HG02642 (cell line): ENCODE data around the gene SBF2.

Experiments used
- ATAC-seq: cut with Tn5 transposase; IDR thresholded peaks from one replicate; pipeline ENCODE4 v1.9.1; 2021; ENCODE audit warnings: mild to moderate bottlenecking; ENCODE audit not compliant: unreplicated experiment, poor library complexity

Gene SBF2

DNA sequence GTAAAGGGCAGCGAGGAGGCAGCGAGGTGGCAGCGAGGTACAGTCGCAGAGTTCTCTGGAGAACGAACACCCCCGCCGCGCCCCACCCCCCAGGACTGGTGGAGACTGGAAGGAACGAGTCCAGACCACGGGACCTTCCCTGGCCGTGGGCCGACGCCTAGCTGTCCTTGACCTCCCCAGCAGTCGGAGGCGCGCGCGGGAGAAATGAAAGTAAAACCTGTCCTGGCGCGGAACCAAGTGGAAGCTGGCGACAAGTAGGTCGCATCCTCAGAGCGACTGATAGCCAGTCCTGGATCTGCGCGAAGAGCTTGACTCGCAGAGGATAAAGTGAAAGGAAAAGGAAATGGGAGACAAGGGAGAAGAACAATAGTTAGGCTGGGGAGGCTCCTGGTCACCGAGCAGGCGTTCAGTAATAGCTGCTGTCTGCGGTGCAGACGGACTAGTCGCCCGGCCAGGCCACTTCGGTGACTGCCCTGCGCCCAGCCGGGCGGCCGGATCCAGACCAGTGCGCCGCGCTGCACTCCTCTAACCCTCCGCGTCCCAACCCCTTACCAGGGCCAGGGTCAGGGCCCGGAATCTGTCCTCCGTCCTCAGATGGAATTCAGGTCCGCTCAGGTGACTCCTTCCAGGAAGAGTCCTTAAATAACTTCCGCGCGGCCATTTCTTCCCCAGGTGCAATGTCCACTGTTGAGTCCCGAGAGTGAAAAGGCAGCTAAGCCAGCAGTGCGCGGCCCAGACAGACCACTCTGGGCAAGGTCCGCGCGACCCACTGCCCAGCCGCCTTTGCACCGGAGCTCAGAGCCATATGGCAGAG lies 8.9 kb upstream of the SBF2 start:
- no peak for ATAC-seq

DNA sequence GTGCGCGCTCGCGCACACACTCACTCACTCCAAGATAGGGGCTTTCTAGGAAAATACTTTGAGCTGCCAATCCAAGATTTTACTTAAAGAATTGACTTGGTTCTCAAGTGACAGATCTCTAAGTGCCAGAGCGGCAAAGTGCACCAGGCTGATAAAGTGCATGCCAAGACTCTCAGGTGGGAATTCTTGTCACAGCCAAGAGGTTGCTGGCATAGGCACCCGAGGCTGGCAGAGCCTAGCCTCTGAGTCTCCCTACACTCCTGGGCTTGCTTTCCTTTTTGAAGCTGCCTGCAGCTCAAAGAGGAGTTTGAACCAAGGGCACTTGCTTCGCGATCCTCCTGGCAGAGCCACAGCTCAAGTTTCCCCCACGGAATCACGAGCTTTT lies 8.3 kb upstream of the SBF2 start:
- no peak for ATAC-seq

DNA sequence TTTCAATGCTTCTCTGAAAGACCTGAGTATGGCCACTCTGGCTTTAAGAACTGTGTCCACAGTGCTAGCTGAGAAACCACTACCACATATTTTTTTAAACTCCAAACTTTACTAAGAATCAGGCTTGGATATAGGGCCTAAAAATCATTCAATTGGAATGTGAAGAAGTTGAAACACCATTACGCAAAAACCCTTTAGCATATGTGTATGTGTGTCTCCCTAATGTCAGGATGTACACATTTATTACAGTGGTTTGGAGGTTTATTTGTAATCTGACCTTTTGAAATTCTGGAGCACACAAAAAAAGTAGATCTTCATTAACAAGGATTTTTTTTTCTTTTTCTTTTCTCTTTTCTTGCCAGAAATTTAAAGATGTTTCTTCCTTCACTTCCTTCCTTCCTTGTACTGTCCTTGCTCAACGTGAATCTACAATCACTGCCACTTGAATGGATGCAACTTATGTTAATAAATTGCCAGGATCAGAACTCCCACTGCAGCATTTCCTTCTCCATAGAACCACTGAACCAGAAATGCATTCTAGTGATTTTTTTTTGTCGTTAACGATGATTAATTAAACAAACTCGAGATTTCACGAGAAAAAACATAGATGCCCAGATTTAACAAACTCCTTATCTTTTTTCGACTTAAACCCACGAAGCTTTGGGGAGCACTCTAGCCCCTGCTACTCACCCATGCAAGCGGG lies 7.8 kb upstream of the SBF2 start:
- ATAC-seq = no peak

DNA sequence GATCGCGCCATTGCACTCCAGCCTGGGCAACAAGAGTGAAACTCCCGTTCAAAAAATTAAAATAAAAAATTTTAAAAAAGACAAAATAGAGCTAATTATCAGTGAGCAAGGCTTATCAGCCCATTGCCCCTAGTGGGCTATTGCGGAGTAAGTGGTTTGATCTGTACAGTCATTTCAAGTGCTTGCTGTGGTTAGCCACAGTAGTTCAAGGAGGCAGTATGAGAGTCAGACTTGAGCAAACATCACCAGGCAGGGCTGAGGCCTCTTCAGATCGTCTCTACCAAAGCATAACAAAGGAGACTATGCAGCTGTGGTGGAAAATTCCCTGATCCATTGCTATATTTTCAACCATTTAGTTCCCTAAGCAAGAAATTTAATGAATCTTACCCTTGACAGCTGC lies 4.3 kb upstream of the SBF2 start:
- ATAC-seq = peak; percentile 85

DNA sequence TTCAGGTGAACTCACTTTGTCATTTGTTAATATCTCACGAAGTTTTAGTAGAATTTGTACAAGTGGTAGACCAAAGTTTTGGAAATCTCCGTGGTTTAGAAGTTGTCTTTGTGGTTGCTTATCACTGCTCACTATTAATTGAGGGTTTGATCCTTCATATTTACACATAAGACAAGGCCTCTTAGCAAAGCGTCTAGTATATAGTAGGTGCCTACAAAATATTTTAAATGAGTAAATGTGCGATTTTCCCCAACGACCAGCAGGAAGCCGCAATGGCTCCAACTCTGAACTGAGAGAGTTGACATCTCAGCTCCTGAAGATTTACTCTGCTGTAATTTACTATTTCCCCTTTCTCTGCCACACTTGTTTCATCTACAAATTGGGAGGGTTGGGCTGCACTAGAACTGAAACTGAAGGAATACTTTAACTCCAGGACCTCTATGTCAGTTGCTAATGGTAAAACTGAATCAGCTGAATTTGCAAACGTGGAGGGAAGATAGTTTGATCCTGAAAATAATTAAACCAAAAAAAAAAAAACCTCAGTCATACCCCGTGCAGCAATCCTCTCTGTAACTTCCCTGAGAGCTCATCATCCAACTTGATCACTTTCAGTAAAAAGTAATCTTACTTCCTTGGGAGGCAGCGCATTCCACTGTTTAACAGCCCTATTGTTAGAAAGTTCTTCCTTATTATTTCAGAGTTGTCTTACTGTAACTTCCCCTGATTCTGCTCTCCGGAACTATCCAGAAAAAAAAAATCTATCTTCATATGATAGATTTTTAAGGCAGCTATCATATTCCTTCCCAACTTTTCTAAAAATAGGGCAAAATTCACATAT lies 1.3 kb upstream of the SBF2 start:
- ATAC-seq = no peak

DNA sequence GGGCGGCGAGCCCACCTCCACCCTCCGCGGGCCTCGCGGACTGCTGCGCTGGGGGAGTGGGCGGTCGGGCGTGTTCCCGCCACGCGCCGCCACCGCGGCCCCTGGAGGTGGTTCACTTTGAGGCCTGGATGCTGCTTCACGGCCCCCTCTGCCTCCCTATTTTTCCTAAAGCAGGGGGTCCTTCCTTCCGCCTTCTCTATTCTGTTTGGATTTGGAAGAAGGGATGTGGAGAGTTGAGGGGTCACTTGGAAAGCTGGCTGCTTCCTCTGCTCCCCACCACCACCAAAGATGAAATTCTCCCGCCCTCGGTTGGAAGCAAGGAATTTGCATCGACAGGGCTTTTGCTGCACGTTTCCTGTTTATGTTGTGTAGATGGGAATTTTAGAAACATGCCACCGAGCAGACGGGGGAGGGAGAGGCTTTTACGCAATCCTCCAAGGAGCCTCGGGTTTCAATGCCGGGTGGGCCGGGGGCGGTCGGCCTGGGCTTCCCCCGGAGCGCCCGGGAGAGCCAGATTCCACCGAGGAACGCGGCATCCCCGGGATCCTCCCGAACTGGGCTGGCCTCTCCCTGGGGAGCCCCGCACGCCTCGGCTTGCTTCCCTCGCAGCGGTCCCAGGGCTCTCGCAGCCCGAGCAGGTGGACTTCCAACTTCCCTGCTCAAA lies 403 bp upstream of the SBF2 start:
- no peak for ATAC-seq

DNA sequence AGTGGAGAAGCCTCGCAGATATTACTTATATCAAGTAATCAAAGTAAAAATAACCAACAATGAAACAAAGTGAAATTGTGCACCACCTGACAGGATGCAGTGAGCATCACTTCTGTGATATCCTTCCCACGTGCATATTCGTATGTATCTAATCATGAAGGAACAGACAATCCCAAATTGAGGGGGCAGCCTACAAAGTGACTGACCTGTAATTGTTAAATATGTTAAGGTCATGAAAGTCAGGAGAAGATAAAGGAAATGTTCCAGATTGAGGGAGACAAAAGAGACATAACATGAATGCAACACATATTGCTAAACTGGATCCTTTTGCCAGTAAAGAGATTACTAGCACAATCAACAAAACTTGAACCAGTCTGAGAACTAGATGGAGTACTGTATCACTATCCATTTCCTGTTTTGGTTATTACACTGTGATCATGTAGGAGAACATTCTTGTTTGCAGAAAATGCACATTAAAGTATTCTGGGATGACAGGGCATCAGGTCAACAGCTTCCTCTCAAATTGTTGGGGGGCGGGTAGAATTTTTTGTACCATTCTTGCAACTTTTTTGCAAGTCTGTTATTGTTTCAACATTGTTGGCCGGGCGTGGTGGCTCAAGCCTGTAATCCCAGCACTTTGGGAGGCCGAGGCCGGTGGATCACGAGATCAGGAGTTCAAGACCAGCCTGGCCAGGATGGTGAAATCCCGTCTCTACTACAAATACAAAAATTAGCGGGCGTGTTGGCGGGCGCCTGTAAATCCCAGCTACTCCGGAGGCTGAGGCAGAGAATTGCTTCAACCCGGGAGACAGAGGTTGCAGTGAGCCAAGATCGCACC lies 2.0 kb downstream of the SBF2 start:
- ATAC-seq = no peak

DNA sequence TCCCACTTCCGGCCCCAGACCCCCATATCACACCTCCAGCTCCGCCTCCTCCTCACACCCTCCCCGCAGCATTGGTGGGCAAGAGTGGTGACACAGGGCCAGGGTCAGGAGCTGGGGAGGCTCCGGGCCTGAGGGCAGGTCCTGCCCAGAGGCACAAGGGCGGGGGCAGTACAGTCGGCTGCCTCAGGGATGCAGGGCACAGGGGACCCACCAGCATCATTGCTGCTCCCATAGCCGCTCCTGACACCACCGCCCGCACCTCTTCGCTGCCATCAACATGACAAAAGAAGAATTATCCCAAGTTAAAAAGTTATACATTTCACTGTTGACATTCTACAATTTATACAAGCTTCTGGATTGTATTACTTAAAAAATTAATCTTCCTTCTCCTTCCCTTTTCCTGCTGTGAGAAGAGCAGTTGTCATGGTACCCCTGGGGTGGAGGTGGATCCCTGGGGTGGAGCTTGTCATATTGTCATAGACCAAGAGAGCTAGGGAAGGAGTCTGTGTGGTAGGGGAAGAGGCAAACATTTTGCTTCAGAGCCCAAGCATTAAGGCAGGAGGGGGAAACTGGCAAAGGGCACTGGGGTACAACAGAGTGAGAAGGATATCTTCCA lies 4.1 kb downstream of the SBF2 start:
- no peak for ATAC-seq

DNA sequence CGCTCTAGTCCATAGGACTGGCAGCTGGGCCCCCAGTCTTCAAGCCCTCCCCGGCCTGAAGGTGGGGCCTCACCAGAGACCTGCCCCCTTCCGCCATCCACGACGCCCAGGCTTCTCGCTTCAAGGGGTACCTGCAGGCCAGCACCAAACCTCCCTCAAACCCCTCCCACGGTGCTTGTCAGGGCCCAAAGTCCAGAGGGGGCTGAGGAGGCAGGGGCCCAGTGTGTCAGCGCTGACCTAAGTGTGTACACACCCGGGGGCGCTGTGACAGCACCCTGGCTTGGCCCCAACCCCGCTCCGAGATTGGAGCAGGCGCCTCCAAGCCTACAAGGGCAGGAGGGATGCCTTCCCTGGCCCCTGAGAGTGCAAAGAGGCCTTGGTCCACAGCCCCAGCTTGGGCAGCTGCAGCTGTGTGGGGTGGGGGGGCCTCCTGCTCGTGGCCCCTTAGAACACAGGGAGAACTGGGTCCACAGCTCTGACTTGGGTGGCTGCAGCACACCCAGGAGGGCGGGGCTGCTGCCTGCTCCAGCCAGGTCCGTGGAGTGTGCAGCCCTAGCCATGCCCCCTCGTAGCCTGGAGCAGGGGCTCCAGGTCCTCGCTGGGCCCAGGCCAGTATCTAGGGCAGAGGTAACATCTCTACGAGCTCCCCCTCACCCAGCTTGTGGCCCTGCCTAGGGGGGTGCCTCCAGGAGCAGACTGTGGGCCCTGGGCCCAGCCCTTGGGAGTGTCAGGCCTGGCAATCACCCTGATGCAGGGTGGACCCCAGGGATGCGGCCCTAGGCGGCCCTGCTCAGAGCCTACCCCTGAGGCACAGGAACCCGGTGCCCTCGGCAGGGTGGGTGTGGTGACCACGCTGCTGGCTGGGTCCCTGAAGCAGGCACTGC lies 4.9 kb downstream of the SBF2 start:
- ATAC-seq = no peak

DNA sequence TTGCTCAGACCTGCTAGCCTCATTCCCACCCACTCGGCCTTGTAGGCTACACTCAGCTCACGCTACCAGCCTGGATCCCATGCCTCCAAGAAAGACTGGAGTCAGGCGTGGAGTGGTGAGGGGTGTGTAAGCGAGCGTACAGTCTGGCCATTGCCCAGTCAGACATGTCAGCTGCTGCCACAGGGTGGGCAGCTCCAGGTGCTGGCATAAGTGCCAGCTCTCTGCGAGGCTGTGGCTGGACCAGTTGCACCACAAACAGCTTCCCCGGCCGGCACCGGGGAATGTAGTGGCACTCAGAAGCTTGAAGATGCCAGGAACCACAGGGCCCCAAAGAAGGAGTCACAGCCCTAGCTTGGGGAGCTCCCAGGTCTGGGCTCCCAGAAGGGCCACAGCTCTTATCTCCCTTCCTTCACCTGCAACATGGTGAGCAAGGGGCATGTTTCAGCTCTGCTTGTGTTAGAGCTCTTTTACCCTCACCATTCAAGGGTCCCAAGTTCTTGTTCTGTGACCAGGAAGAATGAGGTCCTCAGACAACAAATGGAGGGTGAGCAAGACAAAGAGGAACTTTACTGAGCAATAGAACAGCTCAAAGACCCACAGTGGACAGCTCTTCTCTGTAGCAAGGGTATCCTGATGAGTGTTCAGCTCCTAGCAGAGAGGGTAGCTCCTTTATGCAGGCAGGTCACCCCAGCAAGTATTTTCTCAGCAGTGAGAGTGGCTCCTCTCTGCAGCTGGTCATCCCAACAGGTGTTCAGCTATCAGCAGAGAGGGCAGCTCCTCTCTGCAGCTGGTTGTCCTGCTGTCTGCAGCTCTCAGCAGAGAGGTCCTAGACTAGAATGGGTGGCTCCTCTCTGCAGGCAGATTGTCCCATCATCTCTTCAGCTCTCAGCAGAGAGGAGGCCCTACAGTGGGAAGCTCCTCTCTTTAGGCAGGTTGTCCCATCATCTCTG lies 6.0 kb downstream of the SBF2 start:
- no peak for ATAC-seq

DNA sequence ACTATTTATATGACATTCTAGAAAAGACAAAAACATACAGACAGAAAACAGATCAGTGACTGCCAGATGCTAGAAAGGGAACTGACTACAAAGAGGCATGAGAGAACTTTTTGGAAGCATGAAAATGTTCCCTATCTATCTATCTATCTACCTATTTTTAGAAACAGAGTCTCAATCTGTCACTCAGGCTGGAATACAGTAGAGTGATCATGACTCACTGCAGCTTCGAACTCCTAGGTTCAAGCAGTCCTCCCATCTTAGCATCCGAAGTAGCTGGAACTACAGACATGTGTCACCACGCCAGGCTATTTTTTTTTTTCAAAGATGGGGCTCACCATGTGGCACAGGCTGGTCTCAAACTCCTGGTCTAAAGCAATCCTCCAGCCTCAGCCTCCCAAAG lies 6.9 kb downstream of the SBF2 start:
- no peak for ATAC-seq

DNA sequence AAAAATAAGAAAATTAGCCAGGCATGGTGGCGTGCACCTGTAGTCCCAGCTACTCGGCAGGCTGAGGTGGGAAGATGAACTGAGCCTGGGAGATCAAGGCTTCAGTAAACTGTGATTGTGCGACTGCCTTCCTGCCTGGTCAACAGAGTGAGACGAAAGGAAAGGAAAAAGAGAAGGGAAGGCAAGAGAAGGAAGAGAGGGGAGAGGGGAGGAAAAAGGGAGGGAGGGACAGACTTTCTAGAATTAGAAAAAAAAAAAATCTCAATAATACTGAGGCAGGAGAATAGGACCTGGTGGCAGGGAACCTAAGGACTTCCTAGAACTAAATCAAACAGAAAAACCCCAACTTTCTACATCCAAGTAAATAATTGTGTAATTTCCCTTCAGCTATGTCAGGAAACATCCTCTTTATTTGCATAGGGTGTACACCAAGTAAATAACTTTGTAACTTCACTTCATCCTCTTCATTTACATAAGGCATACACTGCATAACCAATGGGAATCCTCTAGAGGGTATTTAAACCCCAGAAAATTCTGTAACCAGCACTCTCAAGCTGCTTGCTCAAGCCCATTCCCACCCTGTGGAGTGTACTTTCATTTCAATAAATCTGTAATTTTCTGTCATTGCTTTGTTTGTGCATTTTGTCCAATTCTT lies 8.7 kb downstream of the SBF2 start:
- no peak for ATAC-seq

DNA sequence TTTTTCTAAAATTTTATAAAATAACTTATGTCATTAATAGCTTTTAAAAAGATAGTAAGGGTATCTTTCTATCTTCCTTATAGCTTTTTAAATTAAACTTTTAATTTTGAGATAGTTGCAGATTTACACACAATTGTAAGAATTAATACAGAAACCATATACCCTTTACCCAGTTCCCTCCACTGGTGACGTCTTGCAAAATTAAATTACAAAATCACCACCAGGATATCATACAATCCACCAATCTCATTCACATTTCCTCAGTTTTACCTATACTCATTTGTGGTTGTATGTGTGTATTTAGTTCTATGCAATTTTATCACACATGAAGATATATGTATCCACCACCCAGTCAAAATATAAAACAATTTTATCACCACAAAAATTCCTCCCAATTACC lies 10.0 kb downstream of the SBF2 start:
- no peak for ATAC-seq

DNA sequence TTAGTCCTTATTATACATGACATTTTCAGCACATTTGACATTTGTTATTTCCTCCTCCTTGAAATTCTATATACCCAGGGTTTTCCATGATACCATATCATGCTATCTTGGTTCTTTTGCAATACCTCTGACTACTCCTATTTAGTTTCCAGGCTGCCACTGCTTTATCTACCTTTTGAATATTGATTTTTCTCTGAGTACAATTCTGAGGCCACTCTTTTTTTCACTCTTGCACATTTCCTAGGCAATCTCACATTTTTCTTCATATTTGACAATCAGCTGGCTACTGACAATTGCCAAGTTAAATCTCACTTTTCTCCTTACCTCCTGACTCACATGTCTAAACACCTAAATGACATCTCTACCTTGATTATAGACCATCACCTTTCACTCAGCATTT lies 11.9 kb downstream of the SBF2 start:
- ATAC-seq = no peak

DNA sequence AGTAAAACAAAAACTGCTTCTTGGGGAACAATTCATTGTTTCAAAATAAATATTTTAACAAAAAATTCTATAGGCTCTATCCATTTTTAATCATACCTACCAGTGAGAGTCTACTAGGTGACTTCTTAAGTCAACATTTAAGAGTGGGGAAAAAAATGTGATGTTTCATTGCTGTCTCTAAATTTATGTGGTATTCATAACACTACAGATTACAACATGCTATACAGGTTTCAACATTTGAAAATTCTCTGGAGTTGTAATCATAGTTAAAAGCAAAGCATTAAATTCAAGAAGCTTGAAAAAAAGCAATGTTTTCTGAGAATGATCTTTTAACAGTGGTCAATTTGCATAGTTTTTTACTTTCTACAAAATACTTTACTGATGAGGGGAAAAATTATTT lies 18.3 kb downstream of the SBF2 start:
- ATAC-seq = no peak

DNA sequence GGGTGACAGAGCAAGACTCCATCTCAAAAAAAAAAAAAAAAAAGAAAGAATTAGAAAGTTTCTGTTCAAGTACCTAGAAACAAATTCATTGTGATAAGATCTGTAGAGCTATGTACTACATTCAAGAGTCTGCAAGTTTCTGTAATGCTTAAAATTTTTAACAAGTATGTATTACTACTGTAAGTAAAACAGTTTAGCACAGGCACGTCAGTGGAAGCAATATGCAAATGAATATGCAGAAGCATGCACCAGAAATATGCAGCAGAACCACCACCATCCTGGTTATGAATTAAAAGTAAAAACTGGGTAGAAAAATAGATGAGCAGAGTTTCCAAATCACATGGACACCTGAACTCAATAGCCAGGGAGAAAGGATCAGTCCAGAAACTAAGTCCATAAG lies 19.3 kb downstream of the SBF2 start:
- no peak for ATAC-seq

DNA sequence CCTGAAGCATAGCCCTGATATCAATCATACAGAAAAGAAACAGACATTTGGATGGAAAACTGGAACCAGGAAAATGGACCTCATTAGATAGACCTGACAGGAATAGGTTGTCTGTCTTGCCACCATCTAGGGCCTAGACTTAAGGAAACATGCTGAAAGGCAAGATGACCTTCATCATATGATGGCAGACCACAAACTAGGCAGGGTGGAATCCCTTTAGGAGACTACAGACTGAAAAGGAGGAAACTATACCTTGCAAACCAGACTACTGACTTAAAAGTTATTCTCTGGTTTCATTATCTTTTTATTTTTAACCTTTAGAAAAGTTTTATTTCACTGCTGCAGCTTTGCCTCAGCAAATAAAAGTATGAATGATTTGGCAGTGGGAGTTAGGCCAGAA lies 20.3 kb downstream of the SBF2 start:
- no peak for ATAC-seq
